ENCODE data around the gene COA1.
A peak's percentile ranks its signal among the peaks of the same experiment; 100 is the strongest.

COA1 gene

DNA sequence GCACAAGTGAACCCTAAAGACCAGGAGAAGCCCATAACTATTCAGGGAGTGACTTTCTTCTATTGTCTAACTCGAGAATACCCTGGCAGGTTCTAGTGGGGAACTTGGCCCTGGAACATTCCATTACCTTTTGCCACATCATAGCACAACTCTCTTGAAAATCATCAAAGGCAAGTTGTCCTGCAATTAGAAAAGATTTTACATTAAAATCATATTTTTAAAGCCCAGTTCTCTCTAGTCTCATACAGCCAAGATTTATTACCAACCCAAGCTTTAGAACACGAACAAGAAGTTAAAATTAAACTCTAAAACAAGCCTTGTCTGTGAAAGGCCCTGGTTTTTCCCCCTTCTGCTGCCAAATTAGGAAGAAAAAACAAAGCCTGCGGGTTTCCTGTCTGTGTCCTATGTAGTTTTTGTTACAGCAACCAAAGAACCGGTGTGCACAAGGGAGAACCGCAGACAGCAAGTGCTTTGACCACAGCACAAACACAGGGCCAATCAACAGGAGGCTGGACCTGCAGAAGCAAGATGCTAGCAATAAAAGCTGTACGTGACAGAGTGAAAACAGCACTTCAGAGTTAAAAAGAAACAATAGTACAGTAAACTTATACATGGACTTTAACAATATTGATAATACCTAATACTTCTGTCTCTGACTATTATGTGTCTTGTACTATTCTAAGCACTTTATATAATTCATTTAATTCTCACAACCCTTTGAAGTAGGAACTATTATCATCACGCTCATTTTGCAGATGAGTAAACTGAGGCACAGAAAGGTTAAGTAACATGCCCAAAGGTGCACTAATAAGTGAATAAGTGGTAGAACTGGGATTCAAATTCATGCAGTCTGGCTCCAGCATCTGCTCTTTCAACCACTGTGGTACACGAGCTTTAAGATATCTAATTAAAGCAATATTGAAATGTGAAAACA, 80.6 kb downstream of the COA1 start:
- peaks cover 46% of the 10 kb centered on the region for H3K36me3 ChIP-seq
- no peak overlapping the region; the same call in 1 of the 2 replicates for H3K27ac ChIP-seq
- no peaks in the 10 kb centered on the region for H3K27me3 ChIP-seq (ENCODE audit: insufficient read depth, low read depth, severe bottlenecking)
- no peak overlapping the region for H3K4me3 ChIP-seq (ENCODE audit: low read depth, low read length)
- no peak for DNase-seq
- no peaks in the 10 kb centered on the region for H3K9me3 ChIP-seq (ENCODE audit: severe bottlenecking)
- TF ChIP-seq, protein P1, sequence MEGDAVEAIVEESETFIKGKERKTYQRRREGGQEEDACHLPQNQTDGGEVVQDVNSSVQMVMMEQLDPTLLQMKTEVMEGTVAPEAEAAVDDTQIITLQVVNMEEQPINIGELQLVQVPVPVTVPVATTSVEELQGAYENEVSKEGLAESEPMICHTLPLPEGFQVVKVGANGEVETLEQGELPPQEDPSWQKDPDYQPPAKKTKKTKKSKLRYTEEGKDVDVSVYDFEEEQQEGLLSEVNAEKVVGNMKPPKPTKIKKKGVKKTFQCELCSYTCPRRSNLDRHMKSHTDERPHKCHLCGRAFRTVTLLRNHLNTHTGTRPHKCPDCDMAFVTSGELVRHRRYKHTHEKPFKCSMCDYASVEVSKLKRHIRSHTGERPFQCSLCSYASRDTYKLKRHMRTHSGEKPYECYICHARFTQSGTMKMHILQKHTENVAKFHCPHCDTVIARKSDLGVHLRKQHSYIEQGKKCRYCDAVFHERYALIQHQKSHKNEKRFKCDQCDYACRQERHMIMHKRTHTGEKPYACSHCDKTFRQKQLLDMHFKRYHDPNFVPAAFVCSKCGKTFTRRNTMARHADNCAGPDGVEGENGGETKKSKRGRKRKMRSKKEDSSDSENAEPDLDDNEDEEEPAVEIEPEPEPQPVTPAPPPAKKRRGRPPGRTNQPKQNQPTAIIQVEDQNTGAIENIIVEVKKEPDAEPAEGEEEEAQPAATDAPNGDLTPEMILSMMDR (IDR thresholded peaks at IDR 0.05; ENCODE audit: low read depth, low read length): no peak

- no peaks in the 10 kb centered on the region for H3K27me3 ChIP-seq (ENCODE audit: insufficient read depth, low read depth, severe bottlenecking)
- no peak for DNase-seq
- peak overlapping the region; percentile 71 for H3K27ac ChIP-seq
- H3K9me3 ChIP-seq (ENCODE audit: severe bottlenecking): no peaks in the 10 kb centered on the region
- peaks cover 46% of the 10 kb centered on the region for H3K36me3 ChIP-seq
- TF ChIP-seq, protein P1 (IDR thresholded peaks at IDR 0.05; ENCODE audit: low read depth, low read length): no peak
- no peak overlapping the region for H3K4me3 ChIP-seq (ENCODE audit: low read depth, low read length)
Measured at GRCh38 chr7:43647673-43648472, 81.5 kb downstream of the COA1 start.

- no peak overlapping the region for H3K4me3 ChIP-seq (ENCODE audit: low read depth, low read length)
- DNase-seq: no peak
- peaks cover 46% of the 10 kb centered on the region for H3K36me3 ChIP-seq
- H3K9me3 ChIP-seq (ENCODE audit: severe bottlenecking): no peaks in the 10 kb centered on the region
- H3K27ac ChIP-seq: peak overlapping the region; percentile 71
- H3K27me3 ChIP-seq (ENCODE audit: insufficient read depth, low read depth, severe bottlenecking): no peaks in the 10 kb centered on the region
- TF ChIP-seq, protein P1 (IDR thresholded peaks at IDR 0.05; ENCODE audit: low read depth, low read length): no peak
Measured at GRCh38 chr7:43647339-43647672, 82.0 kb downstream of the COA1 start.

GRCh38 chr7:43646603-43647338, 82.6 kb downstream of the COA1 start:
- Histone ChIP-seq H3K9me3 (ENCODE audit: severe bottlenecking) (no peaks in the 10 kb centered on the region), H3K36me3 (peaks cover 46% of the 10 kb centered on the region), H3K4me3 (ENCODE audit: low read depth, low read length) (no peak overlapping the region), H3K27me3 (ENCODE audit: insufficient read depth, low read depth, severe bottlenecking) (no peaks in the 10 kb centered on the region), H3K27ac (peak overlapping the region; percentile 71)
- TF ChIP-seq, protein P1 (IDR thresholded peaks at IDR 0.05; ENCODE audit: low read depth, low read length): no peak
- DNase-seq: no peak

- TF ChIP-seq, protein P1 (IDR thresholded peaks at IDR 0.05; ENCODE audit: low read depth, low read length): no peak
- Histone ChIP-seq H3K36me3 (peaks cover 46% of the 10 kb centered on the region), H3K27me3 (ENCODE audit: insufficient read depth, low read depth, severe bottlenecking) (no peaks in the 10 kb centered on the region)
Measured at GRCh38 chr7:43645699-43646226, 83.6 kb downstream of the COA1 start.

More at GRCh38 chr7:43645699-43646226, 83.6 kb downstream of the COA1 start:
- Histone ChIP-seq H3K4me3 (ENCODE audit: low read depth, low read length) (no peak overlapping the region), H3K9me3 (ENCODE audit: severe bottlenecking) (no peaks in the 10 kb centered on the region), H3K27ac (no peak overlapping the region)
- DNase-seq: no peak
